IPS-15b (cell line): ENCODE data around the gene CEMP1.

Experiments used
- H3K27me3 ChIP-seq: one replicate; pipeline ENCODE4 v1.6.1; 2013; ENCODE audit warnings: low read length; ENCODE audit not compliant: control insufficient read depth, insufficient read depth
- H3K36me3 ChIP-seq: one replicate; pipeline ENCODE4 v1.6.1; 2013; ENCODE audit warnings: low read length; ENCODE audit not compliant: control insufficient read depth, insufficient read depth
- H3K4me1 ChIP-seq: one replicate; pipeline ENCODE4 v1.6.1; 2013; ENCODE audit warnings: mild to moderate bottlenecking, low read length; ENCODE audit not compliant: control insufficient read depth, insufficient read depth
- H3K4me3 ChIP-seq: one replicate; pipeline ENCODE4 v1.5.1; 2013; ENCODE audit warnings: low read depth, low read length
- H3K9ac ChIP-seq: one replicate; pipeline ENCODE4 v1.6.1; 2013; ENCODE audit warnings: low read depth, mild to moderate bottlenecking, low read length
- H3K9me3 ChIP-seq: one replicate; pipeline ENCODE4 v1.6.1; 2013; ENCODE audit warnings: mild to moderate bottlenecking, low read length; ENCODE audit not compliant: control insufficient read depth, insufficient read depth

Gene CEMP1

DNA sequence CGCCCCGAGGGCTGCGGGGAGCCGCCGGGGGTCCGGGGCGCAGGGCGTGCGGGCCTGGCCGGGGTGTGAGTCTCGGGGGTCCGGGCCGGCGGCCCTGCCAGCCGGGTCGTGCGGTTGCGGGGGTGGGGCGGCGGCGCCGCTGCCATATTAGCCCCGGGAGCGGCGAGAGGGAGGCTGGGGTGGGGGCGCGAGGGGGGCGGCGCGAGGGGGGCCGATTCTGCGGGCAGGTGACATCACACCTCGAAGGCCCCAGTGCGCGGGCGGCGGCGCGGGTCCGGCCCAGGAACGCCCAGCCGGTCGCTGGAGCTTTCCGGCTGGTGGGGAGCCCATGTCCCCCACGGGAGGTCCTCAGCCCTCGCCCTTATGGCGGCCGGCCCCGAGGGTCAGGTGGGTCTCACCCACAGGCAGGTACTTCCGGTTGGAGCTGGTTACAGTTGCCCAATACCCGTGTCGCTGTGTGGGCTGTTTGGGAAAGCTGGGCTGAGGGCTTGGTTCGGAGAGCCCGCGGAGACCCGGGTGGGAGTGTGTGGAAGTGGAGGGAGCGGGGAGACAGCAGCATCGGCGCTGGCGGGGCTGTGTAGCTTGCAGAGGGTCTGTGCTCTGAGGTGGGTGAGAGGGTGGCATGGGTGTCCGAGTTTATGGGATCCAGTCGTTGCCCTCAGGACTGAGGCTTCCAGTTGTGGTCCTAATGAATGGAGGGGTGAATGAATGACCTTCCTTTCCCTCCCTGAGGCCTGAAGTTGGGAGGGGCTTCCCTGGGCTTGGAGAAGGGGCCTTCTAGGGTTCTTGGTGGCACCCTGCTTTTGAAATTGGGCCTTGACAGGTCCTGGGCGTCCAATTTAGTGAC, 16.7 kb downstream of the CEMP1 start:
- Histone ChIP-seq H3K9me3 (no peaks in the 10 kb centered on the region), H3K4me1 (peaks cover 8% of the 10 kb centered on the region), H3K4me3 (peak overlapping the region; percentile 84), H3K27me3 (no peaks in the 10 kb centered on the region), H3K36me3 (no peaks in the 10 kb centered on the region), H3K9ac (peak overlapping the region; percentile 87)

- peaks cover 8% of the 10 kb centered on the region for H3K4me1 ChIP-seq
These were observed 17.5 kb downstream of the CEMP1 start, which contains the start of gene ATP6V0C for GRCh38 chr16:2513405-2514332. Gene ATP6V0C (plus strand): TSS chr16:2513952. CDS start chr16:2514104, 152 bp downstream.

GRCh38 chr16:2512735-2513404, 18.3 kb downstream of the CEMP1 start:
- H3K4me3 ChIP-seq, result peak overlapping the region; percentile 71
- no peaks in the 10 kb centered on the region for H3K9me3 ChIP-seq
- peaks cover 8% of the 10 kb centered on the region for H3K4me1 ChIP-seq
- H3K27me3 ChIP-seq, result no peaks in the 10 kb centered on the region
- peak overlapping the region; percentile 81 for H3K9ac ChIP-seq
- H3K36me3 ChIP-seq, result no peaks in the 10 kb centered on the region

More at GRCh38 chr16:2513405-2514332, 17.5 kb downstream of the CEMP1 start, which contains the start of gene ATP6V0C:
- Histone ChIP-seq H3K36me3 (no peaks in the 10 kb centered on the region), H3K9me3 (no peaks in the 10 kb centered on the region), H3K27me3 (no peaks in the 10 kb centered on the region), H3K9ac (peak within 1 kb of the TSS; percentile 87), H3K4me3 (peak within 1 kb of the TSS; percentile 84)

- no peaks in the 10 kb centered on the region for H3K36me3 ChIP-seq
- no peak overlapping the region for H3K4me3 ChIP-seq
- H3K9me3 ChIP-seq, result no peaks in the 10 kb centered on the region
- no peaks in the 10 kb centered on the region for H3K27me3 ChIP-seq
- no peak overlapping the region for H3K9ac ChIP-seq
- H3K4me1 ChIP-seq, result peaks cover 8% of the 10 kb centered on the region
These were observed 19.0 kb downstream of the CEMP1 start for GRCh38 chr16:2511996-2512734.

GRCh38 chr16:2511128-2511800, 19.9 kb downstream of the CEMP1 start:
- H3K9me3 ChIP-seq, result no peaks in the 10 kb centered on the region
- no peak overlapping the region for H3K9ac ChIP-seq
- no peaks in the 10 kb centered on the region for H3K27me3 ChIP-seq
- no peaks in the 10 kb centered on the region for H3K36me3 ChIP-seq
- no peak overlapping the region for H3K4me3 ChIP-seq
- H3K4me1 ChIP-seq, result peaks cover 7% of the 10 kb centered on the region

GRCh38 chr16:2508722-2509400, 22.3 kb downstream of the CEMP1 start:
- no peak overlapping the region for H3K4me3 ChIP-seq
- H3K9me3 ChIP-seq, result no peaks in the 10 kb centered on the region
- peaks cover 6% of the 10 kb centered on the region for H3K4me1 ChIP-seq
- H3K27me3 ChIP-seq, result no peaks in the 10 kb centered on the region
- H3K9ac ChIP-seq, result no peak overlapping the region
- no peaks in the 10 kb centered on the region for H3K36me3 ChIP-seq

GRCh38 chr16:2507665-2508064, 23.5 kb downstream of the CEMP1 start:
- no peaks in the 10 kb centered on the region for H3K27me3 ChIP-seq
- no peaks in the 10 kb centered on the region for H3K36me3 ChIP-seq
- H3K9ac ChIP-seq, result no peak overlapping the region
- H3K9me3 ChIP-seq, result no peaks in the 10 kb centered on the region
- peaks cover under 1% of the 10 kb centered on the region for H3K4me1 ChIP-seq
- H3K4me3 ChIP-seq, result no peak overlapping the region

GRCh38 chr16:2507052-2507659, 24.1 kb downstream of the CEMP1 start:
- Histone ChIP-seq H3K9me3 (no peaks in the 10 kb centered on the region), H3K4me3 (no peak overlapping the region), H3K27me3 (no peaks in the 10 kb centered on the region), H3K36me3 (no peaks in the 10 kb centered on the region), H3K9ac (no peak overlapping the region), H3K4me1 (no peaks in the 10 kb centered on the region)

- Histone ChIP-seq H3K9me3 (no peaks in the 10 kb centered on the region), H3K36me3 (no peaks in the 10 kb centered on the region), H3K4me3 (no peak overlapping the region), H3K27me3 (no peaks in the 10 kb centered on the region), H3K9ac (no peak overlapping the region), H3K4me1 (peaks cover 8% of the 10 kb centered on the region)
These were observed 25.5 kb downstream of the CEMP1 start for GRCh38 chr16:2505695-2506094.
